Hindlimb muscle (tissue), 1 donor: ENCODE data around the gene PTPMT1. TPM values are rescaled to one million over a fixed set of nuclear protein-coding genes. Genes with fewer than 3 reads are reported as not detected.

ENCODE experiments used
- DNase-seq: peaks from one replicate; pipeline ENCODE4 v3.0.0-alpha.2; 2013
- polyA plus RNA-seq: library from polyadenylated mRNA; unstranded; fragments of 120-200 nt; gene quantifications from one replicate; pipeline ENCODE4 v1.2.1, GENCODE V29; 2013; ENCODE audit not compliant: insufficient read length

Gene PTPMT1
- polyA plus RNA-seq, 1 donor = 25.4 TPM

DNA sequence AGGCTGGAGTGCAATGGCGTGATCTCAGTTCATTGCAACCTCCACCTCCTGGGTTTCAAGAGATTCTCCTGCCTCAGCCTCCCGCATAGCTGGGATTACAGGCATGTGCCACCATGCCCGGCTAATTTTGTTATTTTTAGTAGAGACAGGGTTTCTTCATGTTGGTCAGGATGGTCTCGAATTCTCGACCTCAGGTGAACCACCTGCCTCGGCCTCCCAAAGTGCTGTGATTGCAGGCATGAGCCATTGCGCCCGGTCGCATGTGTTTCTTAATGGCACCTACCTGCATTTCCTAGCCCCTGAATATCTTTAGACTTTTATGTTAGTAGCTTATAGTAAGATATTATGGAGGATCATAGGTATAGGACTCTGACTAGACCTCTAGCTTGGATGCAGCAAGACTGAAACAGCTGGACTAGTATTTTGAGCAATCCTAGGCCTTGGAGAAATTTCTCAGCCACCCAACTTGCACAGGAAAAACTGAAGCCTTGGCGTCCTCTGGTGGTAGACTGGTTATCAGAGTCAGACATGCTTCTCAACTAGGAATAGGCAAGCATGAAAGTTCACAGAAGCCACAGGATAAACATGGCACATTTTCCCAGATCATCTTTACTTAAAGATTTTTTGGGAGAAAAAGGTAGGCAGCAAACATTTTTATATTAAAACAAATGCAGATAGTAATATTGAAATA is 51.5 kb downstream of the PTPMT1 start:
- DNase-seq = peak; percentile 68

DNA sequence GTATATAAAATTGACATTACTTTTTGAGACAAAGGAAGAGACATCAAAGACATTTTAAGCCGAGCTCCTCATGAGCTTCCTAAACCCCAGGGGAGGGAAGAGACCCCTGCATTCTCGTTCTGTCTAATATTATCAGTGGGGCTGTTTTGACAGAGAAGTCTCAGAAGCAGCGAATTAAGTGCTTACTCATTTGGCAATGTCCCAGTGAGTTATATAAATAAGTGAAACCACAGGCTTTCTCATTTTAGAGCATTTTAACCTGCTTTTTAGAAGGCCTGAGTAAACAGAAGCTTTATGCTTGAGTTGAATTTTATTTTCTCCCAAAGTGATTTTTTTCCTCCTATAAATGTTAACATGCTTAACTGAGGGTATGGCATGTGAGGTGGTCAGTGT is 52.0 kb downstream of the PTPMT1 start:
- no peak for DNase-seq

DNA sequence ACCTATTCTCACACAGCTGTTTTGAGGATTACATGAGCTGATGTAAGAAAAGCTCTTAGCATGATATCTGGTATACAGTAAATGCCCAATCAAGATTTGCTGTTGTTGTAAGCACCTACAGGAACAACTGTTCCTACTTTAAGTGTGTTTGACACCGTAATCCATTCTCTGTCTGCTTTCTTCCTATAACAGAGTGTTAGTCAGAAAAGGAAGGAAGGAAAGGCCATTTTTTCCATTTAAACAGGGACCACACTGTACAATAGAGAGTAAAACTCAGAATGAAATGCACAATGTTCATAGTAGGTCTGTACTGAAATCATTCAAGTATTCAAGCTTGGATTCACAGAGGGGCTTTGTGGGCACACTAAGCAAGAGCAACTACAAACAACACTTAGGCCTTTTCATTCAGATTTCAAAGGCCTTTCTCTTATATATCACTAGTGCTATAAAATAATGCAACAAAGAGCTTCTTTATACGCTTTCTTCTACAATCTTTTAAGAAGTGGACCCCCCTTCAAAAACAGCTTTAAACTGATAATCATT is 55.5 kb downstream of the PTPMT1 start:
- DNase-seq = no peak

Other genes with a start within 250 kb of the PTPMT1 start
- 0.49 TPM for gene MYBPC3, start 212.9 kb upstream of the PTPMT1 start, polyA plus RNA-seq
- 11.3 TPM for gene SPI1, start 187.1 kb upstream of the PTPMT1 start, polyA plus RNA-seq
- gene SLC39A13, start 157.0 kb upstream of the PTPMT1 start, polyA plus RNA-seq = 38.8 TPM
- 126 TPM for gene PSMC3, start 139.2 kb upstream of the PTPMT1 start, polyA plus RNA-seq
- gene RAPSN, start 116.5 kb upstream of the PTPMT1 start, polyA plus RNA-seq = 126 TPM
- 71.5 TPM for gene CELF1, start 12.5 kb upstream of the PTPMT1 start, polyA plus RNA-seq
- gene KBTBD4, start 13.4 kb downstream of the PTPMT1 start, polyA plus RNA-seq = 16.3 TPM
- 86.6 TPM for gene NDUFS3, start 13.5 kb downstream of the PTPMT1 start, polyA plus RNA-seq
- 3.0 TPM for gene FAM180B, start 21.1 kb downstream of the PTPMT1 start, polyA plus RNA-seq
- gene C1QTNF4, start 28.8 kb downstream of the PTPMT1 start, polyA plus RNA-seq = 11.6 TPM
- gene MTCH2, start 77.0 kb downstream of the PTPMT1 start, polyA plus RNA-seq = 62.1 TPM
- 0.77 TPM for gene AGBL2, start 149.8 kb downstream of the PTPMT1 start, polyA plus RNA-seq
- 92.5 TPM for gene FNBP4, start 201.7 kb downstream of the PTPMT1 start, polyA plus RNA-seq